IMR-90 (cell line): Measurements from ENCODE around the gene TPGS2. TPM values are rescaled to one million over a fixed set of nuclear protein-coding genes. Genes with fewer than 3 reads are reported as not detected.
A peak's percentile ranks its signal among the peaks of the same experiment; 100 is the strongest.

Source experiments
- ATAC-seq: fragments of 200-7000 bp; cut with Tn5 transposase; 2 replicates; pipeline ENCODE4 v1.9.1; 2020; ENCODE audit warnings: low read depth, mild to moderate bottlenecking, moderate library complexity
- BruUV-seq: library from RNA; stranded (reverse); fragments of 400-500 nt; replicated peaks from 2 replicates; lab custom pipeline; 2021; lab: Mats Ljungman, UMichigan
- CTCF ChIA-PET: fragments of 300-600 bp; formaldehyde crosslinking; extraction: SDS; loops from one replicate; lab custom pipeline; 2021; ENCODE audit warnings: antibody characterized with exemption; lab: Yijun Ruan, JAX
- POLR2A ChIA-PET: fragments of 300-600 bp; sonication (Branson Sonifier 250); formaldehyde crosslinking; loops from one replicate; lab custom pipeline; 2022; ENCODE audit warnings: antibody characterized with exemption; ENCODE audit not compliant: unreplicated experiment; lab: Charles Lee
- DNase-seq: peaks from one replicate; pipeline ENCODE4 v3.0.0; 2013
- H2AFZ ChIP-seq: replicated peaks from 2 replicates; pipeline ENCODE3; 2013; ENCODE audit warnings: low read length, mild to moderate bottlenecking; ENCODE audit not compliant: poor library complexity
- H2AK5ac ChIP-seq: 2 replicates; pipeline ENCODE4 v1.6.1; 2013; ENCODE audit warnings: low read depth, low read length, inconsistent platforms
- H2AK9ac ChIP-seq: replicated peaks from 2 replicates; pipeline ENCODE3; 2013; ENCODE audit warnings: mild to moderate bottlenecking, low read depth, low read length, moderate library complexity; ENCODE audit not compliant: poor library complexity
- H2BK120ac ChIP-seq: 2 replicates; pipeline ENCODE4 v1.6.1; 2013; ENCODE audit warnings: low read depth, low read length, inconsistent platforms
- H2BK15ac ChIP-seq: 3 replicates; pipeline ENCODE4 v1.6.1; 2013; ENCODE audit warnings: low read depth, low read length, inconsistent platforms
- H2BK20ac ChIP-seq: 2 replicates; pipeline ENCODE4 v1.6.1; 2013; ENCODE audit warnings: low read depth, mild to moderate bottlenecking, inconsistent platforms, low read length, moderate library complexity
- H2BK5ac ChIP-seq: 2 replicates; pipeline ENCODE4 v1.6.1; 2013; ENCODE audit warnings: mild to moderate bottlenecking, low read depth, low read length, inconsistent platforms; ENCODE audit not compliant: poor library complexity, severe bottlenecking
- H3K14ac ChIP-seq: replicated peaks from 2 replicates; pipeline ENCODE4 v1.6.1; 2013; ENCODE audit warnings: low read depth, low read length, inconsistent platforms
- H3K18ac ChIP-seq: 2 replicates; pipeline ENCODE4 v1.6.1; 2013; ENCODE audit warnings: low read depth, low read length, control low read depth
- H3K23ac ChIP-seq: 2 replicates; pipeline ENCODE4 v1.6.1; 2013; ENCODE audit warnings: low read depth, low read length, inconsistent platforms
- H3K27ac ChIP-seq: 2 replicates; pipeline ENCODE4 v1.5.1; 2013; ENCODE audit warnings: mild to moderate bottlenecking, control low read depth, low read length; ENCODE audit not compliant: insufficient read depth
- H3K27me3 ChIP-seq: 2 replicates; pipeline ENCODE4 v1.6.1; 2013; ENCODE audit warnings: low read length; ENCODE audit not compliant: control insufficient read depth, insufficient read depth
- H3K36me3 ChIP-seq: 2 replicates; pipeline ENCODE4 v1.6.1; 2013; ENCODE audit warnings: low read length, mixed read lengths; ENCODE audit not compliant: control insufficient read depth, insufficient read depth
- H3K4ac ChIP-seq: 2 replicates; pipeline ENCODE4 v1.6.1; 2013; ENCODE audit warnings: low read depth, low read length, inconsistent platforms
- H3K4me1 ChIP-seq: 2 replicates; pipeline ENCODE4 v1.6.1; 2013; ENCODE audit warnings: low read length, mixed read lengths; ENCODE audit not compliant: control insufficient read depth, insufficient read depth
- H3K4me2 ChIP-seq: 2 replicates; pipeline ENCODE4 v1.6.1; 2013; ENCODE audit warnings: low read depth, mild to moderate bottlenecking, control low read depth, low read length, moderate library complexity
- H3K4me3 ChIP-seq: 2 replicates; pipeline ENCODE4 v1.5.1; 2013; ENCODE audit warnings: low read depth, mild to moderate bottlenecking, control low read depth, low read length, moderate library complexity; ENCODE audit not compliant: insufficient read depth
- H3K56ac ChIP-seq: 2 replicates; pipeline ENCODE4 v1.6.1; 2013; ENCODE audit warnings: low read length, inconsistent platforms; ENCODE audit not compliant: insufficient read depth; ENCODE audit errors: extremely low read depth
- H3K79me1 ChIP-seq, 2 experiments: 2 replicates each; pipeline ENCODE4 v1.6.1; 2013; ENCODE audit warnings: low read length in 2 of 2, inconsistent platforms in 1 of 2, low read depth in 1 of 2
- H3K9ac ChIP-seq: 2 replicates; pipeline ENCODE4 v1.6.1; 2013; ENCODE audit warnings: low read depth, low read length, control low read depth
- H3K9me1 ChIP-seq: 2 replicates; pipeline ENCODE4 v1.6.1; 2013; ENCODE audit warnings: low read length, inconsistent platforms; ENCODE audit not compliant: insufficient read depth
- H3K9me3 ChIP-seq: 2 replicates; pipeline ENCODE4 v1.6.1; 2013; ENCODE audit warnings: low read length; ENCODE audit not compliant: control insufficient read depth, insufficient read depth
- H4K20me1 ChIP-seq: 2 replicates; pipeline ENCODE4 v1.6.1; 2013; ENCODE audit warnings: low read length, inconsistent platforms; ENCODE audit not compliant: insufficient read depth
- H4K5ac ChIP-seq: 2 replicates; pipeline ENCODE4 v1.6.1; 2013; ENCODE audit warnings: mild to moderate bottlenecking, low read depth, low read length, control low read depth
- H4K8ac ChIP-seq, 2 experiments: 2 replicates each; pipeline ENCODE4 v1.6.1; 2013; ENCODE audit warnings: low read depth in 2 of 2, low read length in 2 of 2, control low read depth in 1 of 2, inconsistent platforms in 1 of 2
- H4K91ac ChIP-seq: 2 replicates; pipeline ENCODE4 v1.6.1; 2013; ENCODE audit warnings: low read depth, low read length, inconsistent platforms; ENCODE audit not compliant: insufficient read depth
- CEBPB ChIP-seq: IDR thresholded peaks from 2 replicates; pipeline ENCODE4 v1.6.1; 2012; ENCODE audit warnings: low read depth, low read length, improper control_type of control experiment
- CHD1 ChIP-seq: IDR thresholded peaks from 2 replicates; pipeline ENCODE4 v1.6.1; 2012; ENCODE audit warnings: low read depth, low read length, improper control_type of control experiment
- MAFK ChIP-seq: IDR thresholded peaks from 2 replicates; pipeline ENCODE4 v1.6.1; 2012; ENCODE audit warnings: low read depth, low read length, improper control_type of control experiment
- NFE2L2 ChIP-seq: fragments of 150-350 bp; IDR thresholded peaks from 2 replicates; pipeline ENCODE4 v1.6.1; 2016; ENCODE audit warnings: low read depth, mild to moderate bottlenecking, low read length
- POLR2A ChIP-seq: IDR thresholded peaks from 2 replicates; pipeline ENCODE4 v1.6.1; 2012; ENCODE audit warnings: mild to moderate bottlenecking, low read depth, low read length
- RAD21 ChIP-seq: IDR thresholded peaks from 2 replicates; pipeline ENCODE4 v1.6.1; 2012; ENCODE audit warnings: low read length, improper control_type of control experiment
- RCOR1 ChIP-seq: IDR thresholded peaks from 2 replicates; pipeline ENCODE4 v1.6.1; 2012; ENCODE audit warnings: mild to moderate bottlenecking, low read length, improper control_type of control experiment; ENCODE audit not compliant: insufficient replicate concordance
- RFX5 ChIP-seq: IDR thresholded peaks from 2 replicates; pipeline ENCODE4 v1.8.0; 2012; ENCODE audit warnings: low read depth, mild to moderate bottlenecking, low read length, moderate library complexity
- SMC3 ChIP-seq: fragments of 150-350 bp; IDR thresholded peaks from 2 replicates; pipeline ENCODE4 v1.6.1; 2016; ENCODE audit warnings: low read depth, mild to moderate bottlenecking, antibody characterized with exemption, low read length, moderate library complexity
- WGBS, 2 experiments: methylation state at CpG; one replicate each; pipeline versions ENCODE4 v1.1.5 to v1.1.7; 2013; ENCODE audit warnings: missing lambda C conversion rate in 2 of 2; ENCODE audit not compliant: insufficient read length in 1 of 2; ENCODE audit errors: extremely low coverage in 2 of 2; 5-methylcytosine and 5-hydroxymethylcytosine counted together
- dilution Hi-C: fragments of 300-500 bp; cut with HindIII; formaldehyde crosslinking; loops from one replicate; pipeline ENCODE4 v1.14.3; 2018; ENCODE audit warnings: low sequenced_read_pairs; ENCODE audit not compliant: unreplicated experiment
- in situ Hi-C: fragments of 300-500 bp; cut with MboI; formaldehyde crosslinking; loops from 3 replicates; pipeline ENCODE4 v1.14.3; 2019; ENCODE audit warnings: low sequenced_read_pairs, inconsistent platforms, mixed read lengths
- intact Hi-C: fragments of 100-400 bp; cut with micrococcal nuclease; formaldehyde crosslinking; loops from 2 replicates; pipeline ENCODE4 v1.10.0; 2022
- polyA plus RNA-seq, 3 experiments: library from polyadenylated mRNA; depleted of rRNA; stranded (reverse); fragments of >200 nt; gene quantifications; 2 replicates each; pipeline ENCODE4 v1.2.3, GENCODE V29; 2012; ENCODE audit warnings: low replicate concordance in 1 of 3
- total RNA-seq: library from RNA; depleted of rRNA; stranded (reverse); fragments of >200 nt; gene quantifications from 2 replicates; pipeline ENCODE4 v1.2.3, GENCODE V29; 2012

The TPGS2 gene
- total and polyA plus RNA-seq, 2 of the 4 experiments (the other 2 are of a cell fraction): 201 to 294 TPM

GRCh38 chr18:36757991-36758390 lies 70.8 kb downstream of the TPGS2 start:
- no peaks in the 10 kb centered on the region for H4K20me1 ChIP-seq
- POLR2A ChIA-PET: no interaction called here
- intact Hi-C loops: loop anchor here (1.0 to 10.0 kb wide), 10 partner anchors 51 to 1003 kb away; partner anchors contain the start of gene FHOD3

More at GRCh38 chr18:36757991-36758390, 70.8 kb downstream of the TPGS2 start:
- ATAC-seq (no peak), DNase-seq (peak; percentile 23)
- H3K18ac ChIP-seq: peak overlapping the region; percentile 78; the same call in 1 of the 2 replicates
- H3K4ac ChIP-seq: peak overlapping the region; percentile 84
- peak overlapping the region; percentile 48 for H2BK5ac ChIP-seq
- peak overlapping the region; percentile 81 for H2BK20ac ChIP-seq
- no peak overlapping the region for H3K9ac ChIP-seq
- dilution Hi-C loops (no loop called here), in situ Hi-C loops (loop anchor here (5.0 to 10.0 kb wide), 2 partner anchors 76 to 473 kb away; no protein-coding TSS in a partner anchor)
- peaks cover 0 to 7% of the 10 kb centered on the region in 2 experiments; a peak in 2 of 4 replicates for H3K79me1 ChIP-seq
- H3K4me3 ChIP-seq: no peak overlapping the region
- H2AK9ac ChIP-seq: no peak overlapping the region
- H3K27me3 ChIP-seq: no peaks in the 10 kb centered on the region
- peak overlapping the region; percentile 91; the same call in 1 of the 2 replicates for H2AK5ac ChIP-seq
- peak overlapping the region; percentile 58 for H4K5ac ChIP-seq
- H3K9me1 ChIP-seq: peaks cover 26% of the 10 kb centered on the region
- H2BK120ac ChIP-seq: peak overlapping the region; percentile 88
- H4K91ac ChIP-seq: peak overlapping the region; percentile 81; the same call in 1 of the 2 replicates
- H3K23ac ChIP-seq: 0 out of 2 replicates have a peak overlapping the region, but pooled peaks have one; percentile 28
- no peak for TF ChIP-seq CEBPB
- TF ChIP-seq RAD21: no peak
- TF ChIP-seq RFX5: no peak
- TF ChIP-seq CHD1: no peak
- TF ChIP-seq POLR2A: no peak
- TF ChIP-seq NFE2L2: no peak
- no peak for TF ChIP-seq MAFK
- no peak for TF ChIP-seq SMC3
- no peak for TF ChIP-seq RCOR1
- H2AFZ ChIP-seq: no peak overlapping the region
- no peak overlapping the region for H3K4me2 ChIP-seq
- no CpG with 5 or more reads among the region's 3 CpGs for WGBS, 2 experiments
- no peak overlapping the region for H3K56ac ChIP-seq
- CTCF ChIA-PET: interaction anchor here (0.7 to 1.4 kb wide), 4 partner anchors 66 to 173 kb away, joined by 3 to 9 read pairs (median 4); no protein-coding TSS in a partner anchor
- peaks cover 4% of the 10 kb centered on the region for H3K36me3 ChIP-seq
- H3K14ac ChIP-seq: 0 out of 2 replicates have a peak overlapping the region, but pooled peaks have one; percentile 41
- peaks cover 20% of the 10 kb centered on the region for H3K4me1 ChIP-seq
- peak overlapping the region in 1 of 2 experiments; percentile 39; a peak in 1 of 4 replicates for H4K8ac ChIP-seq
- H2BK15ac ChIP-seq: 0 out of 3 replicates have a peak overlapping the region, but pooled peaks have one; percentile 62
- BruUV-seq: no TSS peak
- no peaks in the 10 kb centered on the region for H3K9me3 ChIP-seq
- no peak overlapping the region for H3K27ac ChIP-seq
